CD4-positive, alpha-beta T cell treated with Interleukin-2 at 100 ng/mL for 4 hours (primary cell): ENCODE results near the gene MORF4L1.
"Not testable (repeated sequence)": the region's sequence is repeated elsewhere in the genome, so short reads cannot be mapped to it uniquely, and the experiment has no call there.

Source experiments
- DNase-seq: peaks from one replicate; pipeline ENCODE4 v3.0.0-alpha.2; 2020; ENCODE audit warnings: low spot score

Gene MORF4L1

DNA sequence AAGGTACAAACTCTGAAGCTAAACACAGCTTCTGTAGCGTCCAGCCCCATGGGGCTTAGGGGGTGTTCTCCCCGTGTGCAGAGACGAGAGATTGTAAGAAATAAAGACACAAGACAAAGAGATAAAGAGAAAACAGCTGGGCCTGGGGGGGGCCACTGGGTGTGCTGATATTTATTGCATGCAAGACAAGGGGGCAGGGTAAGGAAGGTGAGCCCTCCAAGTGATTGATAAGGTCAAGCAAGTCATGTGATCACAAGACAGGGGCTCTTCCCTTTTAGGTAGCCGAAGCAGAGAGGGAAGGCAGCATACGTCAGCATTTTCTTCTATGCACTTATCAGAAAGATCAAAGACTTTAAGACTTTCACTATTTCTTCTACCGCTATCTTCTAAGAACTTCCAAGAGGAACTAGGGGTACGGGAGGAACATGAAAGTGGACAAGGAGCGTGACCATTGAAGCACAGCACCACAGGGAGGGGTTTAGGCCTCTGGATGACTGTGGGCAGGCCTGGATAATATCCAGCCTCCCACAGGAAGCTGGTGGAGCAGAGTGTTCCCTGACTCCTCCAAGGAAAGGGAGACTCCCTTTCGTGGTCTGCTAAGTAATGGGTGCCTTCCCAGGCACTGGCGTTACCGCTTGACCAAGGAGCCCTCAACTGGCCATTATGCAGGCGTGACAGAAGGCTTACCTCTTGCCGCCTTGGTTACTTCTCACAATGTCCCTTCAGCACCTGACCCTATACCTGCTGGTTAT lies 29.8 kb downstream of the MORF4L1 start:
- not testable (repeated sequence) for DNase-seq

DNA sequence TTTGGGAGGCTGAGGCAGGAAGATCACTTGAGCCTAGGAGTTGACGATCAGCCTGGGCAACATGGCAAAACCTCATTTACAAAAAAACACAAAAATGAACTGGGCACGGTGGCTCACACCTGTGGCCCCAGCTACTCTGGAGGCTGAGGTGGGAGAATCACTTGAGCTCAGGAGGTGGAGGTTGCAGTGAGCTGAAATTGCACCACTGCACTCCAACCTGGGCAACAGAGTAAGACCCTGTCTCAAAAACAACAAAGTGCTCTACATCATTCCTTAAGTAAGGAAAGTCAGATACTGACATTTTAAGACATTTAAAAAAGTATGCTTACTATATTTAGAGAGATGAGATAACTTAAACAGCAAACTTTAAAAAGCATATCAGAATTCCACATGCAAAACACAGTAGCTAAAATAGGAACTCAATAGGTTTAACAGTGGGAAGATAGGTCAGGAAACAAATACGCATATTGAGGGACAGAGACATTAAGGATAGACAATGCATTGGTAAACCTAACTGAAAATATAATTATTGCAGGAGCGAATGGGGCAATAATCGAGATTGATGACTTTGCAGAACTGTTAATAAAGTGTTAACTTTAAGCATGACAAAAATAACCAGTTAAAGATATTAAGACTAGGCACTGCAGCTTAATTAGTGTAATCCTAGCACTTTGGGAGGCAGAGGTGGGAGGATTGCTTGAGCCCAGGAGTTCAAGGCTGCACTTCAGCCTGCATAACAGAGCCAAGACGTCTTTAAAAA lies 32.1 kb downstream of the MORF4L1 start:
- no peak for DNase-seq

DNA sequence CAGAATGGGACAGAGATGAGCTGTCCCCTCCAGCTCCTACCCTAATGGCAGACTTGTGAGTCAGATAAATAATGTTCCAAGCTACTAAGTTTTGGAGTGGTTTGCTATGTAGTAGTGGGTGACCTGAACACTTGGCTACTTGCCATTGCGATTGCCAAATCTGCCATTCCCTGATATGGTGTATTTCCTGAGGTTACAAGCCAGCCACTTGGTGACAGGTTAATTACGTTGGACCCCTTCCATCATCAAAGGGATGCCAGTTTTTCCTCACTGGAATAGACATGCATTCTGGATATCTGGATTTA lies 33.6 kb downstream of the MORF4L1 start:
- no peak for DNase-seq

DNA sequence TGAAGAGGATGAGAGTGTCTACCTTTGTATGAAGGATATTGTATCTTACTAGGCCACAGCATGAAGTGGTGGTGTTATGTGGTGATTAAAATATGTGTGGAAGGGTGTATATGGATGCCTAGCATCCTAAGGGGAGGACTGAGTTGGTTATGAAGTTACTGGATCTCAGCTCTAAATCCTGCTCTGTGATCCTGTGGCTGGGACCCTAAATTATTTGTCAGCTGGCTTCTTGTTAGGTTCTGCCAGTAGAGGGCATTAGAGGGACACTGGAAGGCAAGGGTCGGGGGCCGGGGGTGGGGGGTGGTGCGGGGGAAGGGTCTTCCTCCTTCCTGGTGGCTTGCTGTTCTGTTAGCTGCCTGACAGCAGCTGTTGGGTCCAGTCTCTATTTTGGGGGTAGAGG lies 34.9 kb downstream of the MORF4L1 start:
- DNase-seq = no peak

DNA sequence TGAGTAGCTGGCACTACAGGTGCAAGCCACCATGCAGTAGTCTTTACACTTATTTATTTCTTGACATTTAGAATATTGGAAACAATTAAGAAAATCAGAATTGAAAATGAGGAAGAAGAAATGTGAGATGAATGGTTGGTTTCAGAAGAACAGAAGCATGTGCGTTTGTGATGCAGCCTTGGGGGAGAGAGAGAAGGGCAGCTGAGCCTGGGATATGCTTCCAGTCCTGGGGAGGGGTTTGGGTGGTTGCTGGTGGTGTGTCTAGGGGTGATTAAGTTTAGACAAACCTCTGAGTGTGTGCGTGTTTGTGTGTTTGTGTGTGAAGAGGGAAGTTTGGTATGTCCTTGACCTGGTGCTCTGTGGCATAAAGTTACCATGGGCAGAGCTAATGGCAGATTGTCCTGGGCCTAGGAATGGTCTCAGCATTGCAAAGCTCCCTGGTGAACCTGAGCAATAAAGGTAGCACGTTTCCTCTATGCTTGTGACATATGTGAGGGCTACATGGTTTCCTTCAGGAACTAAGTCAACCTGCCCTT lies 36.5 kb downstream of the MORF4L1 start:
- no peak for DNase-seq

DNA sequence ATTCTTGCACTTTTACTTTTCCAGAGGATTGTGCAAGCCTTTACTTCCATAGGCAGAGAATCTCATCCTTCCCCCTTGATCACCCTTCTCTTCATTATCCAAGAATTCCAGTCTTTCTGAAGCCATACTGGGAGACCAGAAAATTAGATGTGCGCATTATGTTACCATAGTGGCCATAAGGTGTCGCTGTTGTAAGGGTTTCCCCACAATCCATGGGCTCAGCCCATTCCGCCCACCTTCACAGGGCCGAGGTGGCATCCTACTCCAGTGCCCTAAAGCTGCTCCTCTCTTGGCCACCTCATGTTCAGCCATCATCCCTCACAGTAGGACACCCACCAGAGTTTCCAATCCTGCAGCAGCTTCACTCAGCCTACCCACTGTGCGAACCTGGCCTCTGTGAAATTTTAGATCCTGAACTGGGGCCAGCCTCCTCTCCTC lies 37.1 kb downstream of the MORF4L1 start:
- DNase-seq = peak; percentile 26

DNA sequence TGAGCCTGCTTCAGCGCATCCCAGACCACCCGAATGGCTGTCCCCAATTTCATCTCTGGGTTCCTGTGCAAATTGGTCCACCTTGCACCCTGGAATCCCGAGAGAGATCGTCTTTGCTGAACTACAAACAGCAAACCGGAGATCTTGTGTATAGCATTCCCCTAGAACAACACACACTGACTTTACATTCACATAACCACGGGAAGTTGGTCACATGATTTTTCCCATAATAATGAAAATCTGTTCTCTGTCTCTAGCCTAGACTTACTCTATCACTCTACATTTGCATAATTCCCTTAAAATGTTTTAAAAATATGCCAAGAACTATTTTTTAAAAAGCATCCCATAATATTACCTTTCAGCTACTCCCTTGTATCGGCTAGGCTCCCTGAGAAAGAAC lies 37.6 kb downstream of the MORF4L1 start:
- no peak for DNase-seq

DNA sequence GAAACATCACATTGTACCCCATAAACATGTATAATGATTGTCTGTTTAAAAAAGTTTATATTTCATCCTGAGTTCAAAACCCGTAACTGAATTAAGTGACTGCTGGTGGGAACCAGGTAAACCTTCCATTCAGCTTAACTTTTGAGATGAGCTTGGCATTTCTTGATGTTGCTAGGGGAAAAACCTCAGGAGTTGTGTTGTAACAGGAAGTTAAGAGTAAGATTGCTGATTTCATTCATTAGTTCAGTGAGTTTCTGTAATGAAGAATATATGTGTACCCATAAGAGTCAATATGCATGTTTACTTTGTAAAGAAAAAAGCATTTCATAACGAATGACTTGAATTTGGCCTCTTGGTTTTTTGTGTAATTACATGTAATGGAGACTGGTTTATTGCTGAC lies 39.6 kb downstream of the MORF4L1 start:
- no peak for DNase-seq

DNA sequence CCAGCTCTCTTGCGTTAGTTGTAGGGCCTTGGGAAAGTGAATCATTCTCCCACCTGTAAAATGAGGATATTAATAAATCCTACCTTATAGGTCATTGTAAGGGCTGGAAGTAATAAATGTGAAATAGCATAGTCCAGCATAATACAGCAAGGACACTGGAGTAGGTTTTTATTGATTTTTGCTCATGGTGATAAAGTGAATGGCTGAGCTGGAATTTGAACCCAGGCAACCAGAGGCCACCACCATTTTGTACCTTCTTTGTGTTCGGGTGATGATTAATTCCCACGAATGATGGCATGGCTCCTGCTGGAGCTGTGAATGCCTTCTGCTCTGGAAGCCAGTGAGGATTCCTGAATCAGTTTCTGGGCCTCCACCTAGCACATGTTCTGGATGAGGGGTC lies 40.3 kb downstream of the MORF4L1 start:
- DNase-seq = no peak

DNA sequence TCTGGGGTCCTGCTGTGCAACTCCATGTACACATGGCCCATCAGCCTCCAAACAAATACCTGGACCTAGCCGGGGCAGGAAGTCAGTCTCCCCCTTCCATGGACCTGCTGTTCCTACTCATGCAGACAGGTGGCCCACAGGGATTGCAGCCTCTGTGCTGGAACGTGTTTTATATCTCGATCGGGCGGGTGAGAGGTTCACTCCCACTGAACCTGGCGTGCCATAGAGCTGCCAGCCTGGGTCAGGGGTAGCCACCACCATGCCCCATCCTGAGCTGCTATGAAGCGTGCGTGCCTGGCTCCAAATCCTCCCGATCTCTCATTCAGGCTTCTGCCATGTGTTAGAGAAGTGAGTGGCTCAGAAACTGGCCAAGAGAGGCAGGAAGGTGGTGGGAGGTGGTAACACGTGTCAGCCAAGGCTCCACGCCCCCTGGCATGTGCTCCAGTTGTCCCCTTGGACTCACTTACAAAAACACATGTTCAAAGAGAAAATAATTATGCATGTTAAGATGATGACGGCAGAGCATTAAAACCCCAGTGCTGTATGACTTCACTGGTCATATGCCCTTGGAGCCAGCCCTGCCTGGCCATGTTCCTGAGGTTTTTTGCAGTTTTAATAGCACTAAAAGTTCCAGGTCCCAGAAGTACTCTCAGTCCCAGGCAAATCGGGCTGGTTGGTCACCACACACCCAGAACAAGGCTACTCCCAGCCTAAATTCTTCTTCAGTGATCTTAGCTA lies 41.5 kb downstream of the MORF4L1 start:
- no peak for DNase-seq

DNA sequence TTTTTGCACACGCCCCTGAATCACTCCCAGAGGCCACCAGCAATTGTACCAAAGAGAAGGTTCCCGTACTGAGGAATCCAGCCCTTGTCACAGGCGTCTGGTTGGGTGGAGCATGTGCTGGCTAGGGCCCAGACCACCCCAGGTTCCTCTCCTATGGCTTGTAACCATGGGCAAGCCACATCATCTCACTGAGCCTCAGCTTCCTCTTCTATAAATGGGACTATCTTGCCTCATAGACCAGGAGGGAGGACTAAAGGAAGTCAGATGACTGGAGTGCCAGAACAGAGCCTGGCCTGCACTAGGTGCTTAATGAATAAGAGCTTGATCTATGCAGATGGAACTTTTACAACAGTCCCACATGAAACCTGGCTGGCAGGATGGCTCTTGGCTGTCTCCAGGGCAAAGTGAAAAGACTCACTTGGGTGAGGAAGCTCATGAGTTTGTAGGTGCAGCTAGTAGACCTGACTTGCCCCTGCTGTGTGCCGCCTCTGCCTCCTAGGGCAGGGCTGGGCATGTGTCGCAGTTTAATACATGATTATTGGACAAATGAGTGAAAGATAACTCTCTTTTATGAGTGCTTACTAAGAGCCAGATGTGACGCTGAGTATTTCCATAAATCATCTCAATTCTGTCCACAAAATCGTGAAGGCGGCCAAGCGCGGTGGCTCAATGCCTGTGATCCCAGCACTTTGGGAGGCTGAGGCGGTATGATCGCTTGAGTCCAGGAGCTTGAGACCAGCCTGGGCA lies 42.8 kb downstream of the MORF4L1 start:
- no peak for DNase-seq

DNA sequence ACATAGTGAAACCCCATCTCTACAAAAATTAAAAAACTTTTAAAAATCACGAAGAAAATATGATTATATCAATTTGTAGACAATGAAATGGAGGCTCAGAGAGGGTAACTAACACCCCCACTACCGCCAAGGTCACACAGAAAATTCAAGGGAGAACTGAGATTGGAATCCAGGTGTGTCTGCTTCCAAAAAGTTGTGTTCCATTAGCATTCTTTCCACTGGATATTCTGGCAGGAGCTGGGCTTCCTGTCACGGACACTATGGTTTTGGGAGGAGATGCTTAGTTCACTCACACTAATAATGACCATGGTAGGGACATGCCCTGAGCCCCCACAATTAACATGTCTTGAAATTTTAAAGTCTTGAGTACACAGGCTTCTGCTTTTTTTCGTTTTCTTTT lies 43.4 kb downstream of the MORF4L1 start:
- no peak for DNase-seq

DNA sequence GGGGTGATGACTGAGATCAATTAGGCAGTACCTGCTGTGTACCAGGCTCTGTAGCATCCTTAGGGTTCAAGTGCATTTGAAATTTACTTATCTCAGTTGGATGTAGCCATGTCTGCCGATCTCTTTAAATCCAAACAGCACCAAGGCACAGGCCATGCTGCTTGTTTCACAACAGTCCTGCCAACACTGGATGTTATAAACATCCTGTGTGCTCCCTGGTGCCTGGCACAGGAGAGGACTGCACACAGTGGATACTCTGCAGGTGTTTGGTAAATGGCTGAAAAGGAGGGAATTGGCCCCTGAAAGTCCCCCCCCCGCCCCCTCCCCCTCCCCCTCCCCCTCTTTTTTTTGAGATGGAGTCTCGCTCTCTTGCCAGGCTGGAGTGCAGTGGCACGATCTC lies 45.2 kb downstream of the MORF4L1 start:
- DNase-seq = no peak

DNA sequence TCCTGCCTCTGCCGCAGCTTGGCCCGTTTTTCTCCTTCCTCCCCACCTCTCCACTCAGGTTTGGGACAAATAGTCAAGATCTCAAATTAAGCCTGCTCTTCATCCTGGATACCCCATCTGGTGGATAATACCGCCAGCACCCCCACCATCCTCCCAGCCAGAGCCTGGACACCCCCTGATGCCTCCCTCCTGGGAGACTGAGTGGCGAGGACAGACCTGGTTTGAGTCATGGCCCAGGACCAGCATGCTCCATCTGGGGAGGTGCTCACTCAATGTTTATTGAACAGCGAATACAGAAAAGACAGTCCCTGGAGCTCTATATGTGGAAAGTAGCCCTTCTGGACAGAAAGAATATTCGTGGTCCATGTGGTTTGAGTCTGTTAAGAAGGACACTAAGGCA lies 48.8 kb downstream of the MORF4L1 start:
- no peak for DNase-seq

DNA sequence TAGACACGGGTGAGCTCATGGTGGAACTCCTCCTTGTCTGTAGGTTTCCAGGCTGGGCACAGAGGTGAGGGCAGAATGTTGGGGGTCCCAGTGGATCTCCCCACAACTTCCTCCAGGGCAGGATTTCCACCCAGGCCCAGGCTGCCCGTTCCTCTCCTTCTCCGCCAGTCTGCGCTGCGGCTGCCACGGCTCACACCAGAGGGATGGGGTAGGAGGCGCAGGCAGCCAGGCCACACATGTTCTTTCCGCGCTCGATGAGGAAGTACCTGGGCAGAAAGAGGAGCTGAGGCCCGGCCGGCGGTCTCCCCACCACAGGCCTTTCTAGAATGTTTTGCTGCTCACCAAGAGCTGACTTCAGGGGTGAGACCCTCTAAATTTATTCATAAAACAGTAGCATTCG lies 49.2 kb downstream of the MORF4L1 start:
- DNase-seq = no peak

DNA sequence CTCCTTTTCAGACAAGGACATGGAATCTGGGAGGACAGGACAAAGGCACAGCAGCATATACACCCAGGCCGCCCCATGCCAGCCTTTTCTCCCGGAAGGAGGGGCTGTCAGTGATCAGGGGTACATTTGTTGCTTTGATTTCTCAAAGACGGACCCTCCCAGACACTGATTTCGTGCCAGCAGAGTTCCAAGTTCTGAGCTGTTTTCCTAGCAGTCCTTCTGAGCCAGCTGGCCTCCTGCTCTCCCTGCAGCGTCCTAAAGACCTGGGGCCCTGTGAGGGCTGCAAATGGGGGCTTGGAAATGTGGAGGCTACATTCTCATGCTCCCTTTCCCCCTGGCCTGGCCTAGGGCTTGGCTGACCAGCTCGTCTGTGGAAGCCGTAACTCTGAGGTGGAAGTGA lies 49.8 kb downstream of the MORF4L1 start:
- DNase-seq = no peak

DNA sequence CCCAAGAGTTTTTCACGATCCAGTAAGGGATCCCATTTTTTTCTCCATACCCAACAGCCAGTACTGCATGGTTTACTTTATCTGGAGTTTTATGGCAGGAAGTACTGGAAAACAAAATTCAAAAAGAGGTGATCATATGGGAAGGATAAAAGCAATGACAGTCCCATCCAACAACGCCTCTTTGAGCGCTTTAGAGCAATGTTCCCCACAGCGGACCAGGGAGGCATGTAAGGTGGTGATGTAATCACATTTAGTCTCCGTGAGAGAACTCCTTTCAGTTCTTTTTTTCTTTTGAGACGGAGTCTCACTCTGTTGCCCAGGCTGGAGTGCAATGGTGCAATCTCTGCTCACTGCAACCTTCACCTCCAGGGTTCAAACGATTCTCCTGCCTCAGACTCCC lies 50.3 kb downstream of the MORF4L1 start:
- no peak for DNase-seq

DNA sequence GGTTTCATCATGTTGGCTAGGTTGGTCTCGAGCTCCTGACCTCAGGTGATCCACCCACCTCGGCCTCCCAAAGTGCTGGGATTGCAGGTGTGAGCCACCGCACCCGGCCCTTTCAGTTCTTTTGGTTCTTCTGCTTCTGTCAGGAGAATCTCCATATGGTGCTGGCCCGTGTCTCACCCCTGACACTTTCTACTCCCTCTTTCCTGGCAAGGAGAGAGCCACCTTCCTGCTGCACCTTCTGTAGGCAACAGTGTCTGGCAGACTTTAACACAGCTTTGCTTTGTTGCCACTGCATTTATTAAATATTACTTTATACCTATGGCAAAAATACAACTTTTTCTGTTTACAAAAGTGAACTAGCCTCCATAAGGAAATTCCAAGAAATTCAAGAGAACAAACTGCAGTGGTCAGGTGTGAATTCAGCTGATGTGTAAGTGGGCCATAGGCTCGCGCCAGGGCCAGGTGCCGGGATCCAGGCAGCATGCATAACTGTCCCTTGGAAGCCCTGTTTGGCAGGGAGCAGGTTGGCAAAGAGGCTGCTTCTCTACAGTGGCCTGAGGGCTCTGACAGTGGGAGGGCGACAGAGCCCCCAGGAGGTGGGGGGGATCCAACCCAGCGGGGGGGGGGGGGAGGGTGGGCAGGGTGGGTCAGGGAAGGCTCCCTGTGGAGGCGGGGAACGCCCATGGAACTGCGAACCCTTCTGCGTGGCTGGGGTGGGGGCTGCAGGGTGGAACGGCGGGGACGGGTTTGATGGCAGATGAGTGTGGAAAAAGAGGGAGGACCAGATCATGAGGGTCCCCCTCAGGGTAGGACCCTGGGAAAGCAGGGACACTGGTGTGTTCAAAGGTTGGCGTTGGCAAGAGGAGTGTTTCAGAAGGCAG lies 51.0 kb downstream of the MORF4L1 start:
- no peak for DNase-seq

DNA sequence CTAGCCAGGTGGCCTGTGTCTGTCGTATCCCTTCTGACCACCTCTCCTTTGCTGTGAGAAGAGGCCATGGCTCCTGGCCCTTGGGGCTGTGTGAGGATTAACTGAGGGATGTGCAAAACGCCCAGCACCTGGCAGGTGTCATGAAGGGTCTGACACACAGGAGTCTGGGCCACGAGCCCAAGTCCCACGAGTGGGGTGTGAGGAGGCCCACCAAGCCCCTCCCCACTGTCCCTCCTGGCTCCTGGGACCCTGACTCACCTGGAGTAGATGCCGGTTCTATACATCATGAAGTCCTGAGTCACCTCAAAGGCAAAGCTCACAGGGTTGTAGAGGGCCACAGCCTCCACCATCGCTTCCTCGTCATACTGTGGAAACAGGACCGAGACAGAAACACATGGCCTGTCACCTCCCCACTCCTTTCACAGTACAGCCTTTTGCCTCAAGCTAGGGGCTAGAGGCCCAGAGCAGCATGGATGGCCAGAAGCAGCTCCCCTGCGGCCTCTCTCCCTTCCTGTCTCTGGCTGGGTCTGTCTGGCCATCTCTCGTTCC lies 52.5 kb downstream of the MORF4L1 start:
- no peak for DNase-seq

DNA sequence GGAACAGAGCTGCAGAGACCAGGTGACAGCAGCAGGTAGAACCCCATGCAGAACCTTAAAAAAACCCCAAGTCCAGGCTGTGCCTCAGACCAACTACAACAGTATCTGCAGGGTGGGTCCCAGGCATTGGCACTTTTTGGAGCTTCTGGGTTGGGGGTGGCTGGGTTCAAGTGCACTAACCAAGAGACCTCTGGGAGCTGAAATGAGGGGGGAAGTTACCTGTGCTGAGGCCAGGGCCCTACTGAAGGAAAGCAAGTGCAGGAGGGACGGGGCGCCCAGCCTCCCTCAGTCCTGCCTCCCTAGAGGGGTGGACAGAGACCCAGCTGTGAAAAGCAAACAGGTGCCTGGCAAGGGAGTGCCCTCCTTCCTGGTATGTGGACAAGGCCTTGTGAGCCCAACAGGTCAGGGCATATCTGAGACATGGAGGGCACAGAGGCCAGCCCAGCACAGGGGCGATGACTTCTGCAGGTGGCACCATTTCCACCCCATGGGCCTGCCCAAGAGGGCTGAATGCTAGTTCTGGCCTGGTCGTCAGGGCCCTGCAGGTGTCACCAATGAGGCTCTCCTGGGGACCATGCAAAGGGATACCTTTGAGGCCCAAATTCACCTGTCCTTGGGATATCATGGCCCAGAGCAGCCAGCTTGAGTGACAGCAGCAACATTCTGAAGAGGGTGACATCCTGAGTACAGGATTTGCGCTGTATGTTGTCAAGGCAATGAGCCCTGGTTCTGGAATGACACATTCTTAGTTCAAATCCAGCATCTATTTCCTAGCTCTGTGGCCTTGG lies 53.5 kb downstream of the MORF4L1 start:
- DNase-seq = no peak
